Prostate gland (tissue), 2 donors: Measurements from ENCODE around the gene OPRM1. TPM values are rescaled to one million over a fixed set of nuclear protein-coding genes. Genes with fewer than 3 reads are reported as not detected.

Experiments
- DNase-seq: peaks from one replicate; pipeline ENCODE4 v3.0.0-alpha.2; 2019; ENCODE audit warnings: low spot score
- H3K27ac ChIP-seq, 2 donors: fragments of 200-600 bp; sonication (generic); 2 replicates each; pipeline ENCODE4 v1.5.1; 2017 to 2019
- H3K27me3 ChIP-seq: fragments of 200-600 bp; sonication (generic); replicated peaks from 2 replicates; pipeline ENCODE4 v1.5.1; 2019; ENCODE audit not compliant: insufficient read depth
- H3K36me3 ChIP-seq, 2 donors: fragments of 200-600 bp; sonication (generic); 1 replicate in 1 of 2; 2 replicates in 1 of 2; pipeline versions ENCODE4 v1.5.1 to v1.8.1; 2017 to 2019
- H3K4me1 ChIP-seq: fragments of 200-600 bp; sonication (generic); replicated peaks from 2 replicates; pipeline ENCODE4 v1.5.1; 2019
- H3K4me3 ChIP-seq, 2 donors: fragments of 200-600 bp; sonication (generic); 2 replicates each; pipeline ENCODE4 v1.5.1; 2017 to 2019
- H3K9me3 ChIP-seq: fragments of 200-600 bp; sonication (generic); 2 replicates; pipeline ENCODE4 v1.5.1; 2017
- CTCF ChIP-seq, 4 experiments: fragments of 200-600 bp in 2 of 4; fragments of 450-650 bp in 2 of 4; sonication (generic) in 2 of 4; IDR thresholded peaks; 1 replicate in 3 of 4; 2 replicates in 1 of 4; pipeline ENCODE4 v1.5.1; 2016 to 2019; ENCODE audit warnings: antibody characterized with exemption in 4 of 4, mild to moderate bottlenecking in 2 of 4, moderate library complexity in 2 of 4
- POLR2A ChIP-seq: fragments of 450-650 bp; IDR thresholded peaks from one replicate; pipeline ENCODE4 v1.6.1; 2016; ENCODE audit warnings: antibody characterized with exemption, mild to moderate bottlenecking
- POLR2AphosphoS5 ChIP-seq: sonication (generic); formaldehyde crosslinking; IDR thresholded peaks from one replicate; pipeline ENCODE4 v1.6.1; 2017; ENCODE audit warnings: antibody characterized with exemption
- WGBS: methylation state at CpG from one replicate; pipeline ENCODE4 v1.1.5; 2018; 5-methylcytosine and 5-hydroxymethylcytosine counted together
- intact Hi-C: fragments of 100-400 bp; cut with DNase I; formaldehyde crosslinking; loops from one replicate; pipeline ENCODE4 v1.14.2; 2022
- total RNA-seq, 2 donors: library from RNA; depleted of rRNA; stranded (reverse); fragments of >200 nt; gene quantifications; one replicate each; pipeline ENCODE4 v1.1.0, GENCODE V29; 2016

The OPRM1 gene
- total RNA-seq, 2 donors from 2014 or later, result not detected

DNA sequence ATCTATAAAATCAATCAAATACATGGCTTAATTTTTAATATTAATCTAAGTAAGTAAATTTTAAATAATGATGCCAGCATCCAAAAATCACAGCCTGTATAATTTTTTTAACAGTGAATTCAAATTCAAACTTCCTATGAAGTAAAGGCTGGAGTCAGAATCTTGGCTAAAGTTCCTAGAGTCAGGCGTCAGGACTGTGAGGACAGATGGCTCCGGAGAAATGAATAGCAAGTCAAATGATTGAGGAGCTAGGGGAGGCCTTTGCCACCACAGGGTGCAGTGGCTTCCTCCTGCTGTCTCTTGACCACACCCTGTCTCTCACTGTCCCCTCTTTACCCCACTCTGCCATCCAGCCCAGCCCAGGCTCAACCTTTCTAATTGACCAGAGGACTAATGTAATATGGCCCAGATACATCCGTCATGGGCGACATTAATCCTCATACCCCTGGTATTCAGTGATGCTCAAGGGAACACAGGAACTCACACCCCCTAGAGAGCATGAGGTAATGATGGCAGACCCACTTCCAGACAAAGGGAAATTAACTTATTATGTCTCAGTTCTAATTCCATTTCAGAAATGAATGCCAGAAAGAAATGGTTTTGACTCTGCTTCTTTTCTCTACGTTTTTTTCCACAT, 53.4 kb downstream of the OPRM1 start:
- no peaks in the 10 kb centered on the region for H3K9me3 ChIP-seq
- intact Hi-C loops, result no loop called here
- H3K4me3 ChIP-seq, result no peak overlapping the region
- WGBS, result 70% methylated on average over 5 of the region's 5 CpGs
- peaks cover 3% of the 10 kb centered on the region for H3K27me3 ChIP-seq
- H3K4me1 ChIP-seq, result no peaks in the 10 kb centered on the region
- DNase-seq, result no peak
- H3K36me3 ChIP-seq, result no peaks in the 10 kb centered on the region
- no peak overlapping the region for H3K27ac ChIP-seq
- TF ChIP-seq POLR2AphosphoS5 (no peak), CTCF (IDR thresholded peaks at IDR 0.05) (no peak), POLR2A (no peak)

- peaks cover 3% of the 10 kb centered on the region for H3K27me3 ChIP-seq
- WGBS, result 68% methylated on average over 8 of the region's 8 CpGs
- H3K36me3 ChIP-seq, result no peaks in the 10 kb centered on the region
- H3K4me1 ChIP-seq, result no peaks in the 10 kb centered on the region
- TF ChIP-seq POLR2AphosphoS5 (no peak), POLR2A (no peak), CTCF (IDR thresholded peaks at IDR 0.05) (no peak)
- no peak for DNase-seq
- no peak overlapping the region for H3K4me3 ChIP-seq
- no peaks in the 10 kb centered on the region for H3K9me3 ChIP-seq
- intact Hi-C loops, result no loop called here
- no peak overlapping the region for H3K27ac ChIP-seq
Measured at GRCh38 chr6:154093231-154094044, 54.4 kb downstream of the OPRM1 start.

DNA sequence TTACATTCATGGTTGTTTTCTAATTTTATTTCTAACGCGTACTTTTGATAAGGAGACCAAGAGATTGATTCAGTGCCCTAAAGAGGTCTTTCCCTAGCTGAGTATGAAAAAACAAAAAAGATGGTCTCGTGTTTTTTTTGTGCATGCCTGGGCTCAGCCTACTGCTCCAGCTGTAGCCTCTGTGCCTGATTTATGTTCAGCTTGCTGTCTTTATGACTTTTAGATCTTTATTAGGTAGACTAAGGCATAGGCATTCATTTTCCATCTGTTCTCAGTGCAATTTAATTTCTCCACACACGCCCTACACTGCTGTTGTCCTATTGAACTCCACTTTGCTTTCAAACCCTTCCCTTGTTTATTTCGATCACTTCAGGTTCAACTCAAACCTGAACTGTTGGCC, 56.5 kb downstream of the OPRM1 start:
- no peaks in the 10 kb centered on the region for H3K27me3 ChIP-seq
- no peak overlapping the region for H3K27ac ChIP-seq
- WGBS, result 59% methylated on average over 5 of the region's 5 CpGs
- no peak for TF ChIP-seq POLR2AphosphoS5
- no peak for TF ChIP-seq POLR2A
- TF ChIP-seq CTCF (IDR thresholded peaks at IDR 0.05), result no peak
- H3K4me3 ChIP-seq, result no peak overlapping the region
- H3K9me3 ChIP-seq, result no peaks in the 10 kb centered on the region
- no peak for DNase-seq
- no peaks in the 10 kb centered on the region for H3K4me1 ChIP-seq
- no peaks in the 10 kb centered on the region for H3K36me3 ChIP-seq
- intact Hi-C loops, result no loop called here

GRCh38 chr6:154096316-154096715, 57.3 kb downstream of the OPRM1 start:
- intact Hi-C loops, result no loop called here
- no peaks in the 10 kb centered on the region for H3K4me1 ChIP-seq
- H3K36me3 ChIP-seq, result no peaks in the 10 kb centered on the region
- no peaks in the 10 kb centered on the region for H3K9me3 ChIP-seq
- no peak for TF ChIP-seq POLR2A
- TF ChIP-seq CTCF (IDR thresholded peaks at IDR 0.05), result no peak
- no peak for TF ChIP-seq POLR2AphosphoS5
- H3K4me3 ChIP-seq, result no peak overlapping the region
- 90% methylated on average over 7 of the region's 7 CpGs for WGBS
- H3K27me3 ChIP-seq, result no peaks in the 10 kb centered on the region
- H3K27ac ChIP-seq, result no peak overlapping the region
- no peak for DNase-seq

GRCh38 chr6:154096834-154097233, 57.8 kb downstream of the OPRM1 start:
- Histone ChIP-seq H3K4me1 (no peaks in the 10 kb centered on the region), H3K36me3 (no peaks in the 10 kb centered on the region), H3K27ac (no peak overlapping the region), H3K9me3 (no peaks in the 10 kb centered on the region), H3K4me3 (no peak overlapping the region), H3K27me3 (no peaks in the 10 kb centered on the region)
- TF ChIP-seq CTCF (IDR thresholded peaks at IDR 0.05), result no peak
- TF ChIP-seq POLR2AphosphoS5, result no peak
- TF ChIP-seq POLR2A, result no peak
- intact Hi-C loops, result no loop called here
- 62% methylated on average over 3 of the region's 3 CpGs for WGBS
- no peak for DNase-seq
